ENCODE measurements around the gene AK4.

Gene AK4

DNA sequence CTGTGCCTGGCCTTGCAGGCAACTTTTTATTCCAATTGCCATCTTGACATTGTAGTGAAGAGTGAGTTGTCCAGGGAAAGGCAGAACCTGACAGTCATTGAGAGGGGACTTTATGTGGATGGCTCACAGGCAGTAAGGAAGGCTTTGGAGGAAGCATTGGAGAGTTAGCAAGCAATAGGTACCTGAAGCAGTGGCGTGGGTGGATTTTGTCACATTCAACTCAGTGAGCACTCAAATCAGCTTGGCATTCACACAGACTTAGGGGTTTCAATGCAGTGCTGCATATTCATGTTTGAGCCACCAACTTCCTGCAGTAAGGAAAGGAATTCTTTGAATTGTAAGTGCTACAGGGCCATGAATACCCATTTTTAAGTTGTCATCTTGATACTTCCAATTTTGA is 69.0 kb downstream of the AK4 start:
- DNase-seq (ENCODE audit: low read depth), result no peak
- TF ChIP-seq, protein P1, sequence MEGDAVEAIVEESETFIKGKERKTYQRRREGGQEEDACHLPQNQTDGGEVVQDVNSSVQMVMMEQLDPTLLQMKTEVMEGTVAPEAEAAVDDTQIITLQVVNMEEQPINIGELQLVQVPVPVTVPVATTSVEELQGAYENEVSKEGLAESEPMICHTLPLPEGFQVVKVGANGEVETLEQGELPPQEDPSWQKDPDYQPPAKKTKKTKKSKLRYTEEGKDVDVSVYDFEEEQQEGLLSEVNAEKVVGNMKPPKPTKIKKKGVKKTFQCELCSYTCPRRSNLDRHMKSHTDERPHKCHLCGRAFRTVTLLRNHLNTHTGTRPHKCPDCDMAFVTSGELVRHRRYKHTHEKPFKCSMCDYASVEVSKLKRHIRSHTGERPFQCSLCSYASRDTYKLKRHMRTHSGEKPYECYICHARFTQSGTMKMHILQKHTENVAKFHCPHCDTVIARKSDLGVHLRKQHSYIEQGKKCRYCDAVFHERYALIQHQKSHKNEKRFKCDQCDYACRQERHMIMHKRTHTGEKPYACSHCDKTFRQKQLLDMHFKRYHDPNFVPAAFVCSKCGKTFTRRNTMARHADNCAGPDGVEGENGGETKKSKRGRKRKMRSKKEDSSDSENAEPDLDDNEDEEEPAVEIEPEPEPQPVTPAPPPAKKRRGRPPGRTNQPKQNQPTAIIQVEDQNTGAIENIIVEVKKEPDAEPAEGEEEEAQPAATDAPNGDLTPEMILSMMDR (conservative IDR thresholded peaks at IDR 0.05; ENCODE audit: low read depth, low read length), result no peak

DNA sequence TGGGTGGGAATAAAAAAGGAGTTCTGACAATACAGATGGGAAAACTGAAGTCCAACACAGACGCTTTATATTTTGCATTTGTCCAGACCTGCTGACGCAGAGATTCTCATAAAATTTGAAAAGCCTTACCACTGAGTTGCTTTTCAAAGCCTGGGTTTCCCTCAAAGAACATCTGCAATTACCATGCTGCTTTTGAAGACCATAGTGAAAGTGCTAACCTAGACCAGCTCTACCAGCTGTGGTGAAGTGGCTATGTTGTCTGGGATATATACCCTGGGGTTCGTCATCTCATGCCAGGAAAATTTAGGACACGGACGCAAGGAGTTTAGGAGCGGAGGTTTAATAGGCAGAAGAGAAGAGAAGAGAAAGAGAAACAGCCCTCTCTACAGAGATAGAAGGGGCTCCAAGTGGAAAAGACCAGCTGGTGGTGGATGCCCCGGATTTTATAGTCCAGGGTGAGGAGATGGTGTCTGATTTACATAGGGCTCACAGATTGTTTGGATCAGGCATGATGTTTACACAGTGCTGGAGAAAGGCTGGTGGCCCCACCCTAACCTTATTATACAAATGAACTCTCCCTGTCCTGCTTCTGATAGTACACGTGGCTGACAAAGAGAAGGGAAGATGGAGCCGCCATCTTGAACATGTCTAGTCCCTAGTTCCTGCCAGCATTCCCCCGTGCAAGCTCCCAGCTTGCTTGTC is 73.8 kb downstream of the AK4 start:
- no peak for DNase-seq (ENCODE audit: low read depth)
- TF ChIP-seq, protein P1 (conservative IDR thresholded peaks at IDR 0.05; ENCODE audit: low read depth, low read length), result no peak

More for the DNA sequence above, 69.0 kb downstream of the AK4 start:
- no peak overlapping the region for H3K4me3 ChIP-seq (ENCODE audit: low read depth, low read length)

GRCh38 chr1:65222340-65222940 is 74.4 kb downstream of the AK4 start:
- TF ChIP-seq, protein P1 (conservative IDR thresholded peaks at IDR 0.05; ENCODE audit: low read depth, low read length), result no peak
- DNase-seq (ENCODE audit: low read depth), result no peak
- H3K4me3 ChIP-seq (ENCODE audit: low read depth, low read length), result no peak overlapping the region

More for the DNA sequence above, 73.8 kb downstream of the AK4 start:
- no peak overlapping the region for H3K4me3 ChIP-seq (ENCODE audit: low read depth, low read length)

- TF ChIP-seq, protein P1 (conservative IDR thresholded peaks at IDR 0.05; ENCODE audit: low read depth, low read length), result no peak
- DNase-seq (ENCODE audit: low read depth), result no peak
- no peak overlapping the region for H3K4me3 ChIP-seq (ENCODE audit: low read depth, low read length)
Observed at GRCh38 chr1:65224681-65225091, 76.7 kb downstream of the AK4 start.

DNA sequence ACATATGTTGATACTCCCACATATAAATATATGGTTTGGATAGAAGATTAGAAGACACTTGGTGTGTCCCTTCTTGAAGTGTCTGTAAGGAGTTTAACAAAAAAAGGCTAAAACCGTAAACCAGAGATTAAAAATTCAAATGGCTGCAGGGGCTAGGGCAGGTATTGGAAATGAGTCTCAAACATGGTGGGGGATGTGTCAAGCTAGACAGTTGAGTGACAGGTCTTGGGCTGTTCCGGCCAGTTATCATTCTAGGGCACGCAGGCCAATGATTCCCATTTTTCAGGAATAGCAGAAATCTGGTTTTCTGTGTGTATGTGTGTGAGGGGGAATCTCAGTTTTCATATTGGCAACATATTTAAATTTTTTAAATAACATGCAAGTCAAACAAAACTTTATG is 77.2 kb downstream of the AK4 start:
- no peak for DNase-seq (ENCODE audit: low read depth)
- H3K4me3 ChIP-seq (ENCODE audit: low read depth, low read length), result no peak overlapping the region
- TF ChIP-seq, protein P1 (conservative IDR thresholded peaks at IDR 0.05; ENCODE audit: low read depth, low read length), result no peak

DNA sequence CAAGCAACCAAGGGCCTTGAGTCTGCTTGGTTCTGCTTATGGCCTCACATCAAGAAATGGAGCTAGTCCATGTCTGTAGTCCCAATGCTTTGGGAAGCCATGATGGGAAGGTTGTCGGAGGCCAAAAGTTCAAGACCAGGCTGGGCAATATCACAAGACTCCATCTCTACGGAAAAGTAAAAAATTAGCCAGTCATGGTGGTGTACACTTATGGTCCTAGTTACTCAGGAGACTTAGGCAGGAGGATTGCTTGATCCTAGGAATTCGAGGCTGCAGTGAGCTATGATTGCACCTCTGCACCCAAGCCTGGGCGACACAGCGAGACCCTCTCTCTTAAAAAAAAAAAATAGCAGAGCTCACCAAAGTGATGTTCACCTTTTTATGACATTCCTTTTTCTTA is 81.2 kb downstream of the AK4 start:
- no peak for DNase-seq (ENCODE audit: low read depth)
- TF ChIP-seq, protein P1 (conservative IDR thresholded peaks at IDR 0.05; ENCODE audit: low read depth, low read length), result no peak

More for the DNA sequence above, 81.2 kb downstream of the AK4 start:
- no peak overlapping the region for H3K4me3 ChIP-seq (ENCODE audit: low read depth, low read length)

Data from choroid plexus epithelial cell (primary cell).